HCT116 (cell line): Measurements from ENCODE around the gene YBX2. TPM values are rescaled to one million over a fixed set of nuclear protein-coding genes. Genes with fewer than 3 reads are reported as not detected.

Experiments
- CBX3 ChIP-seq: IDR thresholded peaks from 2 replicates; pipeline ENCODE4 v1.6.1; 2012; ENCODE audit warnings: low read depth
- CEBPB ChIP-seq: IDR thresholded peaks from 2 replicates; pipeline ENCODE4 v1.6.1; 2012; ENCODE audit warnings: low read depth
- EGR1 ChIP-seq: IDR thresholded peaks from 2 replicates; pipeline ENCODE4 v1.6.1; 2012; ENCODE audit warnings: low read depth
- FOSL1 ChIP-seq: IDR thresholded peaks from 2 replicates; pipeline ENCODE4 v1.6.1; 2012; ENCODE audit warnings: low read depth
- SP1 ChIP-seq: IDR thresholded peaks from 2 replicates; pipeline ENCODE4 v1.6.1; 2012; ENCODE audit warnings: low read depth
- SRF ChIP-seq: IDR thresholded peaks from 2 replicates; pipeline ENCODE4 v1.6.1; 2012; ENCODE audit warnings: low read depth
- TCF7L2 ChIP-seq: IDR thresholded peaks from 2 replicates; pipeline ENCODE4 v1.7.0; 2011; ENCODE audit warnings: borderline replicate concordance, inconsistent platforms; ENCODE audit not compliant: insufficient read depth, insufficient read length; ENCODE audit errors: extremely low read depth
- YY1 ChIP-seq: IDR thresholded peaks from 2 replicates; pipeline ENCODE4 v1.6.1; 2011; ENCODE audit warnings: low read length, low read depth, moderate library complexity, mild to moderate bottlenecking; ENCODE audit not compliant: insufficient replicate concordance; ENCODE audit errors: extremely low read depth
- total RNA-seq: library from RNA; stranded (reverse); gene quantifications from one replicate; pipeline ENCODE4 v1.2.1, GENCODE V29; 2021; ENCODE audit not compliant: unreplicated experiment
- TF ChIP-seq, protein P1 (sequence below): IDR thresholded peaks from 2 replicates; pipeline ENCODE4 v1.6.1; 2012; ENCODE audit warnings: low read depth
- TF ChIP-seq, protein P2 (sequence below), 3 experiments: fragments of 200-600 bp in 1 of 3; sonication (generic) in 1 of 3; IDR thresholded peaks in 2 of 3; conservative IDR thresholded peaks in 1 of 3; 2 replicates each; pipeline ENCODE4 v1.5.1; 2012 to 2017; ENCODE audit warnings: low read depth in 2 of 3, low read length in 2 of 3, antibody characterized with exemption in 1 of 3, borderline replicate concordance in 1 of 3, control low read depth in 1 of 3, mild to moderate bottlenecking in 1 of 3, mixed read lengths in 1 of 3, mixed run types in 1 of 3, moderate library complexity in 1 of 3; ENCODE audit not compliant: insufficient read depth in 1 of 3

YBX2 gene
- total RNA-seq, 1 experiment from 2014 or later = 2.3 TPM

DNA sequence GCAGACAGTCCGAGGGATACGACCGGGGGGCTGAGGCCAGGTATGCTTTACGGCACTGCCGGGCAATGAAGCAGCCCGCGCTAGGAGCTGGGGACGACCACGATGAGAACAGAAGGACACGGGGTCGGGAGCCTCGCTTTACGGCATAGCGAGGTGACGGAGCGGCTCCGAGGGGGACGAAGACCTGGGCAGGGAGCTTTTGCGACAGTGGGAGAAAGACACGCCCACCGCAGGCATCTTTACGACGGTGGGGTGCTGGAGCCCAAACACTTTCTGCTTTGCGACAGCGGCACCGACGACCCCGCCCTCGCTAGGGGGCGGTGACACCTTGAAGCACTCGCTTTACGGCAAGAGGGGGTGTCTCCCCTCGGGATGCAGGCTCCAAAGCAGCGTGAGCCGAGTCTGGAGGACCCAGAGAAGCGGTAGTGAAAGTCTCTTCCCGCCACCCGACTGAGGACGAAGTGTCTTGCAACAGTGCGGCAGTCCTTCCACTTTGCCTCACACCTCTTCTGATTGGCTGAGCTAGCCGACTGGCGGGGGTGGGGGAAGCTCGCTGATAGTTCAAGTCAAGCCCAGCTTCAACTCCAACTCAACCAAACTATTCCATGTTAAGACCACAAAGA, 35.0 kb upstream of the YBX2 start (continued):
- TF ChIP-seq, protein P1, sequence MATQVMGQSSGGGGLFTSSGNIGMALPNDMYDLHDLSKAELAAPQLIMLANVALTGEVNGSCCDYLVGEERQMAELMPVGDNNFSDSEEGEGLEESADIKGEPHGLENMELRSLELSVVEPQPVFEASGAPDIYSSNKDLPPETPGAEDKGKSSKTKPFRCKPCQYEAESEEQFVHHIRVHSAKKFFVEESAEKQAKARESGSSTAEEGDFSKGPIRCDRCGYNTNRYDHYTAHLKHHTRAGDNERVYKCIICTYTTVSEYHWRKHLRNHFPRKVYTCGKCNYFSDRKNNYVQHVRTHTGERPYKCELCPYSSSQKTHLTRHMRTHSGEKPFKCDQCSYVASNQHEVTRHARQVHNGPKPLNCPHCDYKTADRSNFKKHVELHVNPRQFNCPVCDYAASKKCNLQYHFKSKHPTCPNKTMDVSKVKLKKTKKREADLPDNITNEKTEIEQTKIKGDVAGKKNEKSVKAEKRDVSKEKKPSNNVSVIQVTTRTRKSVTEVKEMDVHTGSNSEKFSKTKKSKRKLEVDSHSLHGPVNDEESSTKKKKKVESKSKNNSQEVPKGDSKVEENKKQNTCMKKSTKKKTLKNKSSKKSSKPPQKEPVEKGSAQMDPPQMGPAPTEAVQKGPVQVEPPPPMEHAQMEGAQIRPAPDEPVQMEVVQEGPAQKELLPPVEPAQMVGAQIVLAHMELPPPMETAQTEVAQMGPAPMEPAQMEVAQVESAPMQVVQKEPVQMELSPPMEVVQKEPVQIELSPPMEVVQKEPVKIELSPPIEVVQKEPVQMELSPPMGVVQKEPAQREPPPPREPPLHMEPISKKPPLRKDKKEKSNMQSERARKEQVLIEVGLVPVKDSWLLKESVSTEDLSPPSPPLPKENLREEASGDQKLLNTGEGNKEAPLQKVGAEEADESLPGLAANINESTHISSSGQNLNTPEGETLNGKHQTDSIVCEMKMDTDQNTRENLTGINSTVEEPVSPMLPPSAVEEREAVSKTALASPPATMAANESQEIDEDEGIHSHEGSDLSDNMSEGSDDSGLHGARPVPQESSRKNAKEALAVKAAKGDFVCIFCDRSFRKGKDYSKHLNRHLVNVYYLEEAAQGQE = no peak
- no peak for TF ChIP-seq SRF
- TF ChIP-seq TCF7L2 = peak; percentile 59
- TF ChIP-seq FOSL1 = no peak
- TF ChIP-seq YY1 = no peak
- TF ChIP-seq SP1 = peak; percentile 53; the same call in 1 of the 2 replicates
- TF ChIP-seq EGR1 = peak; percentile 70; the same call in 1 of the 2 replicates
- TF ChIP-seq, protein P2, sequence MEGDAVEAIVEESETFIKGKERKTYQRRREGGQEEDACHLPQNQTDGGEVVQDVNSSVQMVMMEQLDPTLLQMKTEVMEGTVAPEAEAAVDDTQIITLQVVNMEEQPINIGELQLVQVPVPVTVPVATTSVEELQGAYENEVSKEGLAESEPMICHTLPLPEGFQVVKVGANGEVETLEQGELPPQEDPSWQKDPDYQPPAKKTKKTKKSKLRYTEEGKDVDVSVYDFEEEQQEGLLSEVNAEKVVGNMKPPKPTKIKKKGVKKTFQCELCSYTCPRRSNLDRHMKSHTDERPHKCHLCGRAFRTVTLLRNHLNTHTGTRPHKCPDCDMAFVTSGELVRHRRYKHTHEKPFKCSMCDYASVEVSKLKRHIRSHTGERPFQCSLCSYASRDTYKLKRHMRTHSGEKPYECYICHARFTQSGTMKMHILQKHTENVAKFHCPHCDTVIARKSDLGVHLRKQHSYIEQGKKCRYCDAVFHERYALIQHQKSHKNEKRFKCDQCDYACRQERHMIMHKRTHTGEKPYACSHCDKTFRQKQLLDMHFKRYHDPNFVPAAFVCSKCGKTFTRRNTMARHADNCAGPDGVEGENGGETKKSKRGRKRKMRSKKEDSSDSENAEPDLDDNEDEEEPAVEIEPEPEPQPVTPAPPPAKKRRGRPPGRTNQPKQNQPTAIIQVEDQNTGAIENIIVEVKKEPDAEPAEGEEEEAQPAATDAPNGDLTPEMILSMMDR (IDR thresholded peaks at IDR 0.05 in 2 of 3, conservative IDR thresholded peaks at IDR 0.05 in 1 of 3; ENCODE audit: borderline replicate concordance in 1 of 3, insufficient read depth in 1 of 3, low read depth in 2 of 3, low read length in 2 of 3) = no peak
- TF ChIP-seq CEBPB = no peak
- TF ChIP-seq CBX3 = no peak
